GM19099 (cell line): Measurements from ENCODE around the gene NETO2.

ENCODE experiments used
- POLR2A ChIP-seq: IDR thresholded peaks from 3 replicates; pipeline ENCODE4 v1.6.1; 2011; ENCODE audit warnings: low read depth; ENCODE audit not compliant: insufficient read length; ENCODE audit errors: extremely low read depth

NETO2 gene

GRCh38 chr16:47043200-47043599 lies 100.5 kb downstream of the NETO2 start:
- TF ChIP-seq POLR2A = no peak

DNA sequence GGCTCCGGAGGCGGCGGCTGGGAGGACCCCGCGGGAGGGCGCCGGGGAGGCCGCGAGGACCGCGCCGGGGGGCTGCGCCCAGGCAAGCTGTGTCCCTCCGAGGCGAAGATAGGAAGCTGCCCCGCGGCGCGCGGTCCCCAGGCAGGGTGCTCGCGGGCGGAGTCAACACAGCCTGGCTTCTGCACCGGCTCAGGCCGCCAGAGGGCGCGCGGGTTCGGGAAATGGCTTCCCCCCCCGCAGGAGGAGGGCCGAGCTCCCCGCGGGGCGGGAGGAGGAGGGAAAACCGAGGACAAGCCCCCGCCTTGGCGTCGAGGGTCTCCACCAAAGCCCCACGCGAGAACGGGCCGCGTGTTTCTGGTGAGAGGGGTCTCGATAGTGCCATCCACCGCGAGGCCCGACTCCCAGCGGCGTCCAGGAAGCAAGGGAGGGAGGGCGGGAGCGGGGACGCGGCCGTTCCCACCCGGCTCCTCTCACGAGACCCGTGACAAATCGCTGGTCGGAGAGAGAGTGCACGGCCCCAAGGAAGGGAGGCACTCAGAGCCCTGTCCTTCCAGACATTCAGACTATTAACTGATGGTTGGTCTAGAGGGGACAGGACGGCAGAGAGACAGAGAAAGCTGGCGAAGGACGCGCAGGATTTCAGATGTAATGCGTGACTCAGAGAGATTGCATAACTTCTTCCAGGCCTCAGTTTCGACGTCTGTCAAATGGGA lies 105.8 kb downstream of the NETO2 start:
- TF ChIP-seq POLR2A = peak; percentile 13

DNA sequence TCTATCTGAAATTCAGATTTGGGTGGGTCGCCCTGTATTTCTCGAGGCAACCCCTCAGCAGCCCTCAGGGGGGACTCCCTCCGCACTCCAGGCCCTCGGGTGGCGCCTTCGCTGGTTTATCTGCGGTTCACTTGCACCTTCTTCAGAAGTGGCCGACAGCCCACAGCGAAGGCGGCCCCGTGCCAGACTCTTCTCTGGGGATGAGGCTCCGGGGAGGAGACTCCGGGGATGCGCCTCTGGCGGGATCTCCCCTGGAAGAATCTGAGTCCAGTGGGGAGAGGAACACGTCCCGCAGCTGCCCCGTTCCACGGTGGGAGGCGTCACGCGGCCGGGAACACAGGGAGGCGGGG lies 106.4 kb downstream of the NETO2 start:
- TF ChIP-seq POLR2A = no peak

- TF ChIP-seq POLR2A = no peak
Measured at GRCh38 chr16:47036201-47036600, 107.5 kb downstream of the NETO2 start.

- TF ChIP-seq POLR2A = no peak
Measured at GRCh38 chr16:47035436-47035835, 108.3 kb downstream of the NETO2 start.

DNA sequence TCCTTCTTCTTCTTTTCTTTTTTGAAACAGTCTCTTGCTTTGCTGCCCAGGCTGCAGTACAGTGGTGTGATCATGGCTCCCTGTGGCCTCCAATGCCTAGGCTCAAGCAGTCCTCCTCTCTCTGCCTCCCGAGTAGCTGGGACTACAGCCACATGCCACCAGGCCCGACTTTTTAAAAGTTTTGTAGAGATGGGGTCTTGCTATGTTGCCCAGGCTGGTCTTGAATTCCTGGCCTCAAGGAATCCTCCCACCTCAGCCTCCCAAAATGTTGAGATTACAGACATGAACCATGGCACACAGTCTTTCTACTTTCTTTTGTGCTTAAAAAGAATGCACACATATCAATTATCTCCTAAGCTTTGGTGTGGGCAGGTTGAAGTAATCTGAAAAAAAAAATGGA lies 109.3 kb downstream of the NETO2 start:
- TF ChIP-seq POLR2A = no peak

DNA sequence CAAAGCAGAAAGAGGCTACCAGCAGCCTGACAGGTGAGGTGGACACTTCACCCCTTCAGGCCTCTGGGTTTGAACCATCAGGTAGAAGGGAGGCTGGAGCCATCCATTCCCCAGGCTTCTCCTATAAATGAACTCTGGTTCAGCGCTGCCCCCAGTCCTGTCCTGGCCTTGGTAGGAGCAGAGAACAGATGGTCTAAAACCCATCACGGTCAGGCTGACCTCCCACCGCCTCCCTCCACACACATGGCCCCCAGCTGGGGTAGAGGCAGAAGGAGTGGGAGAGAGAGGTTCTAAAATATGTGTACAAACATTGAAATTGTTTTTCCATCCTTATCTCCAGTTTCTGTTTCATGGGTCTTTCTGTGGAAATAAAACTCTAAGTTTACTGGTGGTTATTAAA lies 110.6 kb downstream of the NETO2 start:
- no peak for TF ChIP-seq POLR2A

GRCh38 chr16:47029724-47030123 lies 114.0 kb downstream of the NETO2 start:
- TF ChIP-seq POLR2A = no peak

GRCh38 chr16:47028767-47029377 lies 114.9 kb downstream of the NETO2 start:
- TF ChIP-seq POLR2A = no peak
